Uterus (tissue), 4 donors: ENCODE results near the gene DLGAP1. TPM values are rescaled to one million over a fixed set of nuclear protein-coding genes. Genes with fewer than 3 reads are reported as not detected.

Experiments used
- DNase-seq, 2 donors: peaks; one replicate each; pipeline ENCODE4 v3.0.0-alpha.2; 2019 to 2020
- H3K27ac ChIP-seq, 2 donors: fragments of 200-600 bp; sonication (generic); 1 replicate in 1 of 2; 2 replicates in 1 of 2; pipeline ENCODE4 v1.5.1; 2016 to 2018
- H3K27me3 ChIP-seq, 2 donors: fragments of 200-600 bp; sonication (generic); one replicate each; pipeline ENCODE4 v1.5.1; 2018 to 2019; ENCODE audit warnings: control low read depth in 1 of 2
- H3K36me3 ChIP-seq, 2 donors: fragments of 200-600 bp; sonication (generic); one replicate each; pipeline ENCODE4 v1.5.1; 2019; ENCODE audit warnings: control low read depth in 1 of 2
- H3K4me1 ChIP-seq, 2 donors: fragments of 200-600 bp; sonication (generic); one replicate each; pipeline ENCODE4 v1.5.1; 2018 to 2019; ENCODE audit warnings: control low read depth in 1 of 2
- H3K4me3 ChIP-seq, 2 donors: fragments of 200-600 bp; sonication (generic); 1 replicate in 1 of 2; 2 replicates in 1 of 2; pipeline ENCODE4 v1.5.1; 2018 to 2019; ENCODE audit warnings: mild to moderate bottlenecking in 1 of 2
- H3K9me3 ChIP-seq, 2 donors: fragments of 200-600 bp; sonication (generic); one replicate each; pipeline ENCODE4 v1.5.1; 2019; ENCODE audit warnings: control low read depth in 1 of 2
- POLR2A ChIP-seq, 2 donors: fragments of 450-650 bp; IDR thresholded peaks; one replicate each; pipeline ENCODE4 v1.6.1; 2016; ENCODE audit warnings: antibody characterized with exemption in 2 of 2, mild to moderate bottlenecking in 1 of 2, moderate library complexity in 1 of 2
- intact Hi-C: fragments of 100-400 bp; cut with DNase I; formaldehyde crosslinking; loops from one replicate; pipeline ENCODE4 v1.15.1; 2023; ENCODE audit warnings: low total_unique reads
- total RNA-seq, 4 donors: library from RNA; depleted of rRNA in 3 of 4; stranded (reverse); fragments of >200 nt in 3 of 4; gene quantifications; one replicate each; pipeline versions ENCODE4 v1.1.0 to v1.2.4, GENCODE V29; 2014 to 2023
- TF ChIP-seq, protein P1 (sequence below), 4 experiments: fragments of 200-600 bp in 2 of 4; fragments of 450-650 bp in 2 of 4; sonication (generic) in 2 of 4; IDR thresholded peaks; one replicate each; pipeline ENCODE4 v1.5.1; 2016 to 2019; ENCODE audit warnings: antibody characterized with exemption in 4 of 4, mild to moderate bottlenecking in 2 of 4, moderate library complexity in 1 of 4
- donor health status: DM: yes; HTN: yes; CAD: no.

DLGAP1 gene
- total RNA-seq, 4 donors from 2014 or later: 1.0 to 9.6 (median 3.3) TPM

DNA sequence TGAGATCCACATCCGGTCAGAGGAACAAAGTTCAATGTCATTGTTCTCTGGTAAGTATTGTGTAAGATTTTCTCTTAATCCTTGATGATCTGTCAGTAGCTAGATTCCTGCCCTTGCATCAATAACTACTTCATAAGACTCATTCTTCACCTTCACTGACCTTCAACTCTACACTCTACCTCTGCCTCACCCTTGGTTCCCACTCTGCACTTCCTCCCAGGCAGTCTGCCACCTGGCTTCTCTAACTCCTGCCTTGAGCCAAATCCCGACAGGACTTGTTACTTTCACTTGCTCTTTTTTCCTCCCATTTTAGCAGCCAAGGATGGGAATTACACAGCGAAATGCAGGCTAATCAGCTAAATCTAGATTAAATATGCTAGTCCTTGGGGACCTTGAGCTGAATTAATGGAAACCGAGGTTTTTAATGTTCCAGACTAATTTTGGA is 190.7 kb downstream of the DLGAP1 start:
- H3K4me3 ChIP-seq: no peak overlapping the region
- intact Hi-C loops: no loop called here
- TF ChIP-seq, protein P1, sequence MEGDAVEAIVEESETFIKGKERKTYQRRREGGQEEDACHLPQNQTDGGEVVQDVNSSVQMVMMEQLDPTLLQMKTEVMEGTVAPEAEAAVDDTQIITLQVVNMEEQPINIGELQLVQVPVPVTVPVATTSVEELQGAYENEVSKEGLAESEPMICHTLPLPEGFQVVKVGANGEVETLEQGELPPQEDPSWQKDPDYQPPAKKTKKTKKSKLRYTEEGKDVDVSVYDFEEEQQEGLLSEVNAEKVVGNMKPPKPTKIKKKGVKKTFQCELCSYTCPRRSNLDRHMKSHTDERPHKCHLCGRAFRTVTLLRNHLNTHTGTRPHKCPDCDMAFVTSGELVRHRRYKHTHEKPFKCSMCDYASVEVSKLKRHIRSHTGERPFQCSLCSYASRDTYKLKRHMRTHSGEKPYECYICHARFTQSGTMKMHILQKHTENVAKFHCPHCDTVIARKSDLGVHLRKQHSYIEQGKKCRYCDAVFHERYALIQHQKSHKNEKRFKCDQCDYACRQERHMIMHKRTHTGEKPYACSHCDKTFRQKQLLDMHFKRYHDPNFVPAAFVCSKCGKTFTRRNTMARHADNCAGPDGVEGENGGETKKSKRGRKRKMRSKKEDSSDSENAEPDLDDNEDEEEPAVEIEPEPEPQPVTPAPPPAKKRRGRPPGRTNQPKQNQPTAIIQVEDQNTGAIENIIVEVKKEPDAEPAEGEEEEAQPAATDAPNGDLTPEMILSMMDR (IDR thresholded peaks at IDR 0.05): no peak
- no peak for TF ChIP-seq POLR2A (IDR thresholded peaks at IDR 0.05)
- H3K27ac ChIP-seq: no peak overlapping the region
- no peaks in the 10 kb centered on the region for H3K4me1 ChIP-seq
- H3K9me3 ChIP-seq: no peaks in the 10 kb centered on the region
- H3K36me3 ChIP-seq: no peaks in the 10 kb centered on the region
- no peaks in the 10 kb centered on the region for H3K27me3 ChIP-seq
- DNase-seq: peak in 1 of 2 donors; percentile 16

DNA sequence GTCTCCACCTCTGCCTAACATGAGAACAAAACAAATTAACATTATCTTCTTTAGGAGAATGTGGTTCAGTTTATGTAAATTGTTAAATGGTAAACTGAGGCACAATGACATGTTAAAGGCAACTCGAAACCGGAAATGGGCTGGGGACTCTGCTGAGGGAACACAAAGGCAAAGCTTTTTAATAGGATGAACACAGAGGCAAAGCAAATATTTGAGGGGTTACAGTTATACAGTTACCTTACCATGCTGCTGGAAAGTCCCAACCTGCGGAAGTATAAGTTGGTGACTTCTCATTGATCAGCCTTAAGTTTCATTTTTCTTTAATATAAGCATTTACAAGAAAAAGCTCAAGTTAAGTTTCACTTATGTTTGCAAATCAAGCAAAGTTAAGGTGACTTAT is 195.0 kb downstream of the DLGAP1 start:
- no peak for DNase-seq
- Histone ChIP-seq H3K27ac (no peak overlapping the region), H3K4me1 (no peaks in the 10 kb centered on the region), H3K27me3 (no peaks in the 10 kb centered on the region), H3K9me3 (no peaks in the 10 kb centered on the region), H3K4me3 (no peak overlapping the region), H3K36me3 (no peaks in the 10 kb centered on the region)
- intact Hi-C loops: no loop called here
- TF ChIP-seq, protein P1 (IDR thresholded peaks at IDR 0.05): no peak
- no peak for TF ChIP-seq POLR2A (IDR thresholded peaks at IDR 0.05)

DNA sequence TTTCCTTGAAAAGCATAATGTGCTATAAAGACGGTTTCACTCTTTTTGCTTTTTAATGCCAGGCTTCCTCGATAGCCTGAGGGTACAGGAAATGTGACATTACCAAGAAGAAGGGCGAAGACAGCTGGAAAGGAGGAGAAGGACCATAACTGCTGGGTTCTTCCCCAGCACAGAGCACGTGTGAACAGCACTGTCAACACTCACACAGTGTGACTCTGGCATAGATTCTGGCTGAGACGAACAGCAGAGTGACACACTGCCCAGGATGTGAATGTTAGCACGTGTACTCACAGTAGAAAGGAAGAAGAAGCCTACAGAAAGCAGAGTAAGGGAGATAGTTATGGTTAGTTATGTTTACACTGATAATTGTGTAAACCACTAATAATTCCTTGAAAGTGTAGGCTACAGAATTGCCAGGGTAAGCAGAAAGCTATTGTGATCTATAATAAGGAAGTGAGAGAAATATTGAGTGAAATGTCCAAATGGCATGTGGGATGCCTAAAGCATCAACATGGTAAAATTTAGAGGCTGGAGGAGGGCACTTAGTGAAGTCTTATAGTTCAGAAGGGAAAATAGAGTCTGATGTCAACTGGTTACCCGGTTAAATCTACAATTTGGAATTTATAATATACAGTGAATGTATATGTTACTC is 198.2 kb downstream of the DLGAP1 start:
- H3K27ac ChIP-seq: no peak overlapping the region
- no peak for DNase-seq
- no peak for TF ChIP-seq POLR2A (IDR thresholded peaks at IDR 0.05)
- TF ChIP-seq, protein P1 (IDR thresholded peaks at IDR 0.05): no peak
- no peaks in the 10 kb centered on the region for H3K4me1 ChIP-seq
- H3K36me3 ChIP-seq: no peaks in the 10 kb centered on the region
- no peaks in the 10 kb centered on the region for H3K27me3 ChIP-seq
- no peaks in the 10 kb centered on the region for H3K9me3 ChIP-seq
- intact Hi-C loops: no loop called here
- no peak overlapping the region for H3K4me3 ChIP-seq

DNA sequence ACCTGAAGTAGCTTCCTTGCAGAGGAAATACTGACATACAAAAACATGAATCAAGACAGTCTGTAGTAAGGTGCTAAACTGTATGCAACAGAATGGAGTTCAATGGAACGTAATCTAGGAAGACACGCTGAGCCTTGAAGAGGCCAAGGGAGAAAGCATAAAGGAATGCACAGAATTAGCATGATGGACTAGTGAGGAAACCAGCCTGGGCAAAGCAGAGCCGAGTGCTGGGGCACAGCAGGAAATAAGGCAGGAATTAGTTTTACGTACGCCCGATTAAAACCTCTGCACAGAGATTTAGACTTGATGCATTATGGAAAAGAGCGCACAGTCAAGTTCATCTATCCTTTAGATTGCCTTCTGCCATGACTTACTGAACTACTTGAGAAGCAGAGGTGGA is 200.3 kb downstream of the DLGAP1 start:
- no peaks in the 10 kb centered on the region for H3K36me3 ChIP-seq
- H3K9me3 ChIP-seq: no peaks in the 10 kb centered on the region
- H3K4me1 ChIP-seq: no peaks in the 10 kb centered on the region
- no peak for DNase-seq
- H3K4me3 ChIP-seq: no peak overlapping the region
- intact Hi-C loops: no loop called here
- no peaks in the 10 kb centered on the region for H3K27me3 ChIP-seq
- H3K27ac ChIP-seq: no peak overlapping the region
- TF ChIP-seq, protein P1 (IDR thresholded peaks at IDR 0.05): no peak
- TF ChIP-seq POLR2A (IDR thresholded peaks at IDR 0.05): no peak

DNA sequence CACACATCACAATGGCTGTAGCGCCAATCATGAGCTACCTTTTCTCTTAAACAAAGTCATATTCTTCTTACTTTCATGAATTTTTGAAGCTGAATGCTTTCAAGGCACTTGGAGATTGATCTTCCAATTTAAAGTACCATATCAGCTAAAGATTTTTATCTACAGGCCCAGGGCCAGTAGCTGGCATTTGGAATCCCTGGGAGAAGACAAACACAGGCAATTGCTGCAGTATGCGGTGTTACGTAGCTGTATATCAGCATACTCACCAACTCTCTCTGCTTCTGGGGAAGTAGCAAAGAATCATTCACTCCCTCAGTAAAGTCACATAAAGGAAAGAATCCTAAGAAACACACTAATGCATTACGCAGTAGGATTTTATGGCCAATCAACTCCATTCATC is 202.3 kb downstream of the DLGAP1 start:
- H3K27ac ChIP-seq: no peak overlapping the region
- DNase-seq: no peak
- intact Hi-C loops: no loop called here
- H3K9me3 ChIP-seq: no peaks in the 10 kb centered on the region
- H3K4me3 ChIP-seq: no peak overlapping the region
- H3K27me3 ChIP-seq: no peaks in the 10 kb centered on the region
- TF ChIP-seq, protein P1 (IDR thresholded peaks at IDR 0.05): no peak
- no peak for TF ChIP-seq POLR2A (IDR thresholded peaks at IDR 0.05)
- no peaks in the 10 kb centered on the region for H3K36me3 ChIP-seq
- H3K4me1 ChIP-seq: no peaks in the 10 kb centered on the region
